Transverse colon (tissue), 4 donors: ENCODE results near the gene RBM5.

ENCODE experiments used
- EP300 ChIP-seq: sonication (generic); formaldehyde crosslinking; IDR thresholded peaks from one replicate; pipeline ENCODE4 v1.6.1; 2017; ENCODE audit warnings: antibody characterized with exemption, low read depth
- POLR2A ChIP-seq: fragments of 450-650 bp; IDR thresholded peaks from one replicate; pipeline ENCODE4 v1.6.1; 2016; ENCODE audit warnings: antibody characterized with exemption, mild to moderate bottlenecking, moderate library complexity
- POLR2AphosphoS5 ChIP-seq, 3 donors: sonication (generic); formaldehyde crosslinking; IDR thresholded peaks; one replicate each; pipeline ENCODE4 v1.6.1; 2016; ENCODE audit warnings: antibody characterized with exemption in 3 of 3
- TF ChIP-seq, protein P1 (sequence below), 5 experiments: fragments of 200-600 bp in 3 of 5; fragments of 450-650 bp in 2 of 5; sonication (generic) in 3 of 5; IDR thresholded peaks; 1 replicate in 2 of 5; 2 replicates in 3 of 5; pipeline ENCODE4 v1.5.1; 2016 to 2017; ENCODE audit warnings: antibody characterized with exemption in 5 of 5, inconsistent platforms in 3 of 5, mild to moderate bottlenecking in 2 of 5, moderate library complexity in 1 of 5

DNA sequence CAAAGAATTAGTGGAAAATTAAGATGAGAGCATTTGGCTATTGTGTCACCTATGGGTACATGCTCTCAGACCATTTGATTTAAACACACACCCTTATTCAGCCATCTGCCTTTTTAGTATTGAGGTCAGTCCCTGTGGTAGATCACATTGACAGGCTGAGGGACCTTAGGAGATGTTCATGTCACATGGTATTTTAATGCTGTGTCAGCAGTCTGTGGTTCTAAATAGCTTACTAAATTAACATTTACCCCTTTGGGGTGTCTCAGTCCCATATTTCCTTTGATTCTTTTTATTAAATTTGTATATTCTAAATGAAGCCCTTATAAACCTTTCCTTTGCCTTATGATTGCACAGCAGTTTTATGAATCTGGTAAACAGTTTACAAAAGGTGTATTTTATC is 2.3 kb downstream of the RBM5 start:
- TF ChIP-seq, protein P1, sequence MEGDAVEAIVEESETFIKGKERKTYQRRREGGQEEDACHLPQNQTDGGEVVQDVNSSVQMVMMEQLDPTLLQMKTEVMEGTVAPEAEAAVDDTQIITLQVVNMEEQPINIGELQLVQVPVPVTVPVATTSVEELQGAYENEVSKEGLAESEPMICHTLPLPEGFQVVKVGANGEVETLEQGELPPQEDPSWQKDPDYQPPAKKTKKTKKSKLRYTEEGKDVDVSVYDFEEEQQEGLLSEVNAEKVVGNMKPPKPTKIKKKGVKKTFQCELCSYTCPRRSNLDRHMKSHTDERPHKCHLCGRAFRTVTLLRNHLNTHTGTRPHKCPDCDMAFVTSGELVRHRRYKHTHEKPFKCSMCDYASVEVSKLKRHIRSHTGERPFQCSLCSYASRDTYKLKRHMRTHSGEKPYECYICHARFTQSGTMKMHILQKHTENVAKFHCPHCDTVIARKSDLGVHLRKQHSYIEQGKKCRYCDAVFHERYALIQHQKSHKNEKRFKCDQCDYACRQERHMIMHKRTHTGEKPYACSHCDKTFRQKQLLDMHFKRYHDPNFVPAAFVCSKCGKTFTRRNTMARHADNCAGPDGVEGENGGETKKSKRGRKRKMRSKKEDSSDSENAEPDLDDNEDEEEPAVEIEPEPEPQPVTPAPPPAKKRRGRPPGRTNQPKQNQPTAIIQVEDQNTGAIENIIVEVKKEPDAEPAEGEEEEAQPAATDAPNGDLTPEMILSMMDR (IDR thresholded peaks at IDR 0.05) = no peak
- TF ChIP-seq POLR2A (no peak), EP300 (no peak), POLR2AphosphoS5 (IDR thresholded peaks at IDR 0.05) (no peak)
